Activated gamma-delta T cell (primary cell): ENCODE results near the gene AXIN2.

Experiments used
- DNase-seq: peaks from one replicate; lab custom pipeline; 2025; lab: John Stamatoyannopoulos, UW

The AXIN2 gene

GRCh38 chr17:65553646-65554552 is 7.5 kb downstream of the AXIN2 start:
- DNase-seq = no peak

DNA sequence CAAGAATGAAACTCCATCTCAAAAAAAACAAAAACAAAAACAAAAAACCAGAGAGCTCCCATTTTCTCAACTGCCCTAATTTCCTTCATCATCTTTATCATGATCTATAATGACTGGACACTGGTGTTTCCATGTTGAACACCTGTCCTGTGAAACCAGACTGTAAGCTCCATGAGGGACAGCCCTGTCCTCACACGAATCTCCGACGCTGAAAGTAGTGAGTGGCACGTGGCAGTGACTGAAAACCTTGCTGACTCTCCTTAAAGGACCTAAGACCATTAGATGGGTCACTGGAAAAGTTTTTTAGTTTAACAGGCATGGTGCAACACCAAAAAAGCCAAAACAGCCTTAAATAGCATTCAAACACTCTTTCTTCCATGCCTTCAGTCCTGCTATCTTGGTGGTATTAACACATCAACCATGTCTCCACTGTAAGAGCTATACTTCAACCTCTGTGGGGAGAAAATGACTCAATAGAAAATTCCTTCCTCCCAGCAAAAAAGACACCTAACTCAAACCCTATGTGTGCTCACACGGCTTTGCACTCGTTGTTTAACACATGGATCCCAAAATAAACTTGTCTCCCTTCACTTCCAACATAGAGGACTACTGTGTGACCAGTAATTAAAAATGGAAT is 8.3 kb downstream of the AXIN2 start:
- no peak for DNase-seq

DNA sequence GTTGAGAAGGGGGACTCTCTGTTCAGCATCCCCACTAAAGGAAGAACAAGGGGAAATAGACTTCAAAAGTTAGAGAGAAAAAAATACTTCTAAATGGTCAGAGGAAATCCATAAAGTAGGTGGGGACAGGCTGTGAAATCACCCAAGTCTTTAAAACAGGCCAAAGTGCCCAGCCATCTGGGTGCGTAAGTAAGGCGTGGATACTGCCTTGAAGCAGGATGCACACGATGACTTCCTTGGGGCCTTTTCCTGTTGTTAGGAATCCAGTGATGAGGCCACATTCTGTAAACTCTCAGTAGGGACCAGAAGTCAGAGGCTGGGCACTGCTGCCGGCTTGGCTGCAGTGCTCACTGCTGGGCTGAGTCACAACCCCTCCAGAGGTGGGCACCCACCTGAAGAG is 9.2 kb downstream of the AXIN2 start:
- DNase-seq = no peak

GRCh38 chr17:65551267-65552040 is 10.0 kb downstream of the AXIN2 start:
- DNase-seq = no peak

DNA sequence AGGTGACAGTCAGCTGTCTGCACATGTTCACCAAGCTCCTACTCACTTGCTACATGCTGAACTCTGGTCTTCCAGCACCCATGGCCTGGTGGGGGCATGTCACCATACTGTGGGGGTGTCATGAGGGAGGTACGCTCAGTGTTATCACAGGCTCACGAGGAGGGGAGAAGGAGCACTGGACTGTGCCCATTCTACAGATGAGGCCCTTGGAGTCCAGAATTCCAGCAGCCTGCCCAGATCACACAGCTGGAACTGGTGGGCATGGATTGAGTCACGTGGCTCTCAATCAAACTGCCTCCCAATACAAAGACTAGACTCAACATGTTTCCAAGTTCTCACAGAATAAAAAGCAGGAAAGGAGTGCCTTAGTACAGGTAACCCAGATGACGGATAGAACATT is 10.7 kb downstream of the AXIN2 start:
- no peak for DNase-seq

- no peak for DNase-seq
Observed at GRCh38 chr17:65550075-65550662, 11.3 kb downstream of the AXIN2 start.

DNA sequence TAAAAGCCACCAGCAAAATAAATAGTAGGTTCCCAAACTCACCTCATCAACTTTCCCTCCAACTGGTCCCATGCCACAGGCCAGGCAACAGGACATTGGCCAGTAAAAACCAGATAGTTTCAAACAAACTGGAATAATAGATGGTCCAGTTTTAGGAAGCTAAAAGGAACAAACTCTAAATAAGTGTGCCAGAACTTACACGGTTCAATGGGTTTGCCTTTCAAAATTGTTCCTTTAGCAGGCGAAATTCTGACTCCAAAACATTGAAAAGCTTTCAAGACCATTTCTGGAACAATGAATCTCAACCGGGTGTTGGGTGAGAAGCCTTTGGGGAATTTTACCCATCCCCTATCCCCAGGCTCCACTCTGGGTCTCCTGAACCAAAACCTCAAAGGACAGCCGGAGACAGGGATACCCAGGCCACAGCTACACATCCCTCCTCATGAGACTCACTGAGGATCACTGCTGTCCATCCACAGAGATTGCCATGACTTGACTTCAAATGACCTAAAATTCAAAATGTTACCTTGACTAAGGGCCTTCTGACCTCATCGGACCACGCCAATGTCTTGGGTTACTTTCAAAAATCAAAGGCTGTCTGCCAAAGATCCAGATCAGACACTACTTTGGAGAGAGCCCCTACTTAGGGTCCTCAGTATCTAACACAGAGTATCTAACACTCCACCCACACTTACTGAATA is 13.0 kb downstream of the AXIN2 start:
- no peak for DNase-seq

GRCh38 chr17:65547253-65547670 is 14.2 kb downstream of the AXIN2 start:
- no peak for DNase-seq

- DNase-seq = no peak
Observed at GRCh38 chr17:65546579-65546978, 14.9 kb downstream of the AXIN2 start.

GRCh38 chr17:65545705-65546523 is 15.5 kb downstream of the AXIN2 start:
- no peak for DNase-seq

DNA sequence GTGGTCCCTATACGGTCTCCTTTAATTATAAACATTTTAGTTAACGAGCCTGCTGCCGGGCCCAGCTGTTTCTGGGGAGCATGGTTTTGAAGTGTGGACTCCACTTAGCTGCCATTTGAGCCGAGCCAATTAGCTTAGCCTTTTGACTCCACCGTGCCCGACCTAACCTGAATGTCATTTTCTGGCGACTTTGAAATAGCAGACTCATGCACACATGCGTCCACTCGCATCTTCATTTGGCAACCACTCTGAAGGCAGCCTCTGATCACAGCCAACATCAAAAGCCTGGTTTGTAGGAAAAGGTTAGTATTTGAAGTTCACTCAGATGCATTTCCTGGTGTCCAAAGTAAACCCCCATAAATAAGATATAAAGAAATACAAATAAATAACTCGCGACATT is 16.8 kb downstream of the AXIN2 start:
- no peak for DNase-seq

GRCh38 chr17:65542610-65543009 is 18.8 kb downstream of the AXIN2 start:
- no peak for DNase-seq

DNA sequence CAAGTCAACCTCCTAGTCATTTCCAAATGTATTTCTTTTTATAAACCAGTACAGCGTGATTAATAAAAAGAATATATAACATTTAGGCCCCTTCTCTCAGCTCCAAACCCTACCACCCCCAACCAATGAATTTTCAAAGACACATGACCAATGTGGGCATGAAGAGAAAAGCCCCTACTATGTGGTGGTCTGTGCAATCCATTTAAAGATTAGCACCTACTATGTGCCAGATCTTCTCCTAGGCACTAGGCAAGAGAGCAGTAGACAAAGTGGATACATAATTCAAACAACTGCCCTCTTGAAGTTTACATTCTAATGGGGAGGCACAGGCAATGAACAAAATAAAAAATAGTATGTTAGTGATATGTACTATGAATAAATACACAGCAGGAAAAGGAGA is 19.4 kb downstream of the AXIN2 start:
- DNase-seq = no peak

GRCh38 chr17:65541453-65541852 is 20.0 kb downstream of the AXIN2 start:
- DNase-seq = no peak

GRCh38 chr17:65539630-65540266 is 21.7 kb downstream of the AXIN2 start:
- DNase-seq = no peak

DNA sequence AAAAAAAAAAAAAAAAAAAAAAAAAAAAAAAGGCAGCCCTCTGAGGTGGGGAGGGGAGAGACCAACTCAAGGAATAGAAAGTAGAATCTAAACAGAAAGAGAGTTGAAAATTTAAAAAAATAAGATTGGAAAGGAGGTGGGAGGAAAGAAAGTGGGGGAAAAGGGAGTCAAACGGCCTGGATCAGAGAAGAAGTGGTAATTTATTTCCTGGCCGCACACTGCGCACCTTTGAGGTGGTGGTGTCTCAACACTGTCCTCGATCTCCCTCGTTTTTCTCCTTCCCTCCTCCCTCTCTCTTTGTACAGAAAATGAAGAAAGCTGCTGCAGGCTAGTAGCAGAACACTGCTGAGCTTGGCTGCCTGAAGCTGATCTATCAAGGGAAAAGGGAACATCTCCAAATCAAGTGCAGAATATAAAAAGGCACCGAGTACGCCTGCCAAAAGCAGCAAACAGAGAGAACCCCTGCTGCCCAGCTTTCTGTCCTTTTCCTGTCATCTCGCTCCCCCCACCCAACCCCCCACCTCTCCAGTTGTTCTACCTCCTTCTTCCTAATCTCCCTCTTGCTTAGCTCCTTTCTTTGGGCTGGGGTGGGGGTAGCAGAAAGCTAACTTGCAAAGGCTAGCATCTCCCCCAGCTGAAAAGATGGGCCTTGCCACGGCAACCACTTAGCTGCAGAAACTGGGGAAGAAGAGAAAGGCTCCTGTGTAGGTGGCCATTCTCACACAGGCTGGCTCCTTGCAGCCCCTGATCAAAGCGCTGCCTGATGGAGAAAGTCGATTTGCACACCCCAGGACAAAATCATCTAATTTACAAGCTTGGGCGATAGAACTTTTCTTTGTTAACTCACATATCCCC is 22.5 kb downstream of the AXIN2 start:
- no peak for DNase-seq

DNA sequence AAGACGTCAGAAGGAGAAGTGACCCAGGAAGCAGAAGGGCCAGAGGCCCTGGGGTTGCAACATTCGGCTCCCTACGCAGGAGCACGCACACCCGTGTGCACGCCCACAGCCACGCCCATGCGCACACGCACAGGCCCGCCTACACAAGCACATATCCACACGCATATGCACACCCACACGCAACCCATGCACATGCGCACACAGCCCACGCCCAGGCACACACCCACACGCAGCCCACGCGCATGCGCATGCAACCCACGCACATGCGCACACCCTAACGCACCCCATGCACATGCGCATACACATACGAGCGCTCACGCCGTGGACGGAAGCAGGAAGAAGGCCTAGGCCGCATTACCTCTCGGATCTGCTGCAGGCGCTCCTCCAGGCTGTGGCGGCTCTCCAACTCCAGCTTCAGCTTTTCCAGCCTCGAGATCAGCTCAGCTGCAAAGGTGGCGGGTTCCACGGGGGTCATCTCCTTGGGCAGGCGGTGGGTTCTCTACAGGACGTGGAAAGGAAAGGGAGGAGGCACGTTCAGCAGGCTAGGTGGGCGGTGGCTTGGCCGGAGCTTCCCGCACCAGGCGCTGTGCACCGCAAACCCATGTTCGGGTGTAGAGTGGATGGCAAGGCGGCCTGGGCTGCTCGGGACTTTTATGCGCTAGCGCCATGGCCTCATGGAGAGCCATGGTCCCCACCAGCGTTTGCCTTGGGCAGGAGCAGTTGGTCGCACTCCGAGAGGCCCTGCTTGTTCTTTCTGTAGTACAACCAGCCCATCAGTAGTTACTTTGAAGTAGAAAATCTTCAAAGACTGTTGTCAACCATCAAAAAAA is 23.4 kb downstream of the AXIN2 start:
- no peak for DNase-seq

DNA sequence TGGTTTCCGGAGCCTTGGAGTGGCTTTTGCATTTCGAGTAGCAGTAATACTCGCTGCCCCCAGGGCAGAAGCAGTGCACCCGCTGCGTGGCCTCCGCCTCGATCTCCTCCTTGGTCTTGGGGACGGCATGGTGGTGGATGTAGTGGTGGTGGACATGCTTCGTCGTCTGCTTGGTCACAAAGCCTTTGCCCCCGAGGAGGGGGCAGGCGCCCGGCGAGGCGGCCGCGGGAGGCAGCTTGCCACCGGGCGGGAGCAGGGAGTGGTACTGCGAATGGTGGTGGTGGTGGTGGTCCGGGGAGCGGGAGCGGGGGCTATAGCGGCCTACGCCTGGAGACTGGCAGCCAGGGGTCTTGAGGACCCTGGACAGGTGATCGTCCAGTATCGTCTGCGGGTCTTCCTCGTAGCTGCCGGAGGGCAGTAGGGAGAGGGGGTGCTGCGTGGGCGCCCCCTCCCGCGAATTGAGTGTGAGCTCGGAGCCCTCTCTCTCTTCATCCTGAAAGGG is 24.1 kb downstream of the AXIN2 start:
- no peak for DNase-seq
